Daoy (cell line): ENCODE data around the gene GRAMD1B. TPM values are rescaled to one million over a fixed set of nuclear protein-coding genes. Genes with fewer than 3 reads are reported as not detected.

Experiments
- DNase-seq: peaks from one replicate; pipeline ENCODE4 v3.0.0-alpha.2; 2015; ENCODE audit warnings: low read depth
- total RNA-seq: library from RNA; depleted of rRNA; stranded (reverse); fragments of >200 nt; shearing (Covaris generic); gene quantifications from 2 replicates; pipeline ENCODE4 v1.2.3, GENCODE V29; 2014

The GRAMD1B gene
- total RNA-seq, 1 experiment from 2014 or later = 4.1 TPM

DNA sequence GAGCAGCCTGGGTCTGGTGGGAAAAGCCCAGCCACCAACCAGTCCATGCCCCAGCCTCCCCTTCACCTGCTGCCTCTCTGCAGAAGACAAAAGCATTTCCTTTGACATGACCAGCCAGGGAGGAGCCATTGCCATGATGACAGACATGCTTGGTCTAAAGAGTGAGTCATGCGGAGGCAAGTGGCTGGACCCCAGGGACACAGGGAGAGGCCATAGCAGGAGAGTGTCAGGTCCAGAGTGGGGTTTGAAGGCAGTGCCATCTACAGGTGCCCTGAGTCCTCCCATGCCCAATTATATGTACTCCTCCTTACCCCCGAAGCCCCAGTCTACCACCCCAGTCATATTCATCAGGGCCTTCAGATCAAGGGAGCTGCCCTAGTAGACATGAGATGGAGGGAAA is 157.0 kb downstream of the GRAMD1B start:
- DNase-seq = peak; percentile 40

DNA sequence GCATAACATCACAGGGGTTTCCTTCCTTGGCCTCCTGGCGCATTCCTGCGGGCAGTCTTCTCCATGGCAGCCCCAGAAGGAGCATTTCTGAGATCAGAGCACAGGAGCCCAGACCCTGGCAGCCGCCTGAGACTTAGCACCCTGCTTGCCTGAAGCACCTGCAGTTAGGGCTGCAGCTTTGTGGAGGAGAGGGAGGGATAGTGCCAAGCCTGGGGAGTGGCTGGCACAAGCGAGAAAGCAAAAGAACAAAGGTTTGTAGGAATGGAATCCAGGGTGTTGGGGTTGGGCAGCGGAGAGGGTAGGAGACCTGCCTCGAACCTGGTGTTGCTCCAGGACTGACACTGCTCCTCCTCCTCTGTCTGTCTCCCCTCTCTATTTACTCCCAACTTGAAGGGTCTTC is 157.5 kb downstream of the GRAMD1B start:
- DNase-seq = no peak

DNA sequence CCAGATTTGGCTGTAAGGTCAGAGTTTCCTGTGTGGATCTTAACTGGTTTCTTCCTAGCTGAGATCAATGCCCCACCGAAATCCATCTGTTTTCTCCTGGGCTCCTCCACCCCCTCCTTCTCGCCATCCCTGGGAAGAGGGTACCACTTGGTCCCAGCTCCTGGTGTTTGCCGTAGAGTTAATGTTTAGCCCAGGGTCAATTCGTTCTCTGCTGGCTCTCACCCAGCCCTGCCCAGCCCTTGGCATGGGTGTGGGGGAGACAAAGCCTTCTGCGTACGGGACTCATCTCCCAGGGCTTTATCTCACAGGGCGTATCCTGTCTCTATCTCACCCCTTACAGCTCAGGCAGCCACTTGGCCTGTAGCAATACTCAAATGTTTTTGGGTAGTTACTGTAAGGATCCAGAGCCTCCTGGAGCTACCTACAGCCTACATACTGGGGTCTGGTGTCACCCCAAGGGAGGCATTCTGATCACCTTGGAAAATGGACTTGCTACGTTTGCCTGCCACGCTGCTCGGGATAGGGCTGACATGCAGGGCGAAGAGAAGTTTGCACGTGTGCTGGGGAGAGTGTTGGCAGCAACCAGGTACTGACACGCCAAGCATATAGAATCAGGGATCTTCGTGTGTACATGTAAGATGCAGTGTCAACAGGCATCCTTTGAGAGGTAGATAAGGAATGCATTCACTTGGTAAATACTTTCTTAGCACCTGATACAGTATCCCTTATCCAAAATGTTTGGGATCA is 158.2 kb downstream of the GRAMD1B start:
- DNase-seq = no peak

DNA sequence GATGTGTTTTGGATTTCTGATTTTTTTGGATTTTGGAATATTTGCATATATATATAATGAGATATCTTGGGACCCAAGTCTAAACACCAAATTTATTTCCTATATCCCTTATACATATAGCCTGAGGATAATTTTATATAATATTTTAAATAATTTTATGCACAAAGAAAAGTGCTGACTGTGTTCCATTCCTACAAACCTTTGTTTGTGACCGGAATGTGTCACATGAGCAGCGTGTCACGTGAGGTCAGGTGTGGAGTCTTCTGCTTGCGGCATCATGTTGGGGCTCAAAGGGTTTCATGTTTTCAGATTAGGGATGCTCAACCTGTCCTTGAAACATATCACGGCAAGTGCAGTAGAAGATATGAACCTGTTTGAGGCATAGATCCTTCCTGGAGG is 158.8 kb downstream of the GRAMD1B start:
- DNase-seq = no peak

DNA sequence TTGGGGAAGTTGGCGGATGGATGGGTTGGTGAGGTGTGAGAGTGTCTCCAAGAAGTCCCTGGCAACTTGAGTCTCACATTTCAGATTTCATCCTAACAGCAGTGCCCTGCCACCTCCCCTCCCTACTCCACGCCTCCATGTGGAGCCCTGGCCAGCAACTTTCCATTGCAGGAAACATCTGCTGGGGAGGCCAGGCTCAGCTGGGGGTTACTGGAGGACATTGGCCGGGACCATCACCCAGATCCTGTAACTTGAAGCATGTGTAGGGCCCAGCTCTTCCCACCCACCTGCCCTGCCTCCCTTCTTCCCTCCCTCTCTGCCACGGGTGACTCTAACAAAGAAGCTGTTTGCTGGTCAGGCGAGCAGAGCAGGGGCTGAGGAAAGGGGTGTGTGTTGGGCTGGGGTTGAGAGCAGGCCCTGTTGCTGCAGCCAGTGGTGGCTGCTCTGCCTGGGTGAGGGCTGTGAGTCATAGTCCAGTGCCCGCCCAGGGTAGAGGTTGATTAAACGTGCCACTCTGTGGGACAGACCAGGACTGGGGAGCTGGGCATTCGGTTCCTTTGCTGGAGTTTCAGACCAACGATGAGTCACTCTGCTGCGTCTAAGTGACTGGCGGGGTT is 160.3 kb downstream of the GRAMD1B start:
- DNase-seq = peak; percentile 75

DNA sequence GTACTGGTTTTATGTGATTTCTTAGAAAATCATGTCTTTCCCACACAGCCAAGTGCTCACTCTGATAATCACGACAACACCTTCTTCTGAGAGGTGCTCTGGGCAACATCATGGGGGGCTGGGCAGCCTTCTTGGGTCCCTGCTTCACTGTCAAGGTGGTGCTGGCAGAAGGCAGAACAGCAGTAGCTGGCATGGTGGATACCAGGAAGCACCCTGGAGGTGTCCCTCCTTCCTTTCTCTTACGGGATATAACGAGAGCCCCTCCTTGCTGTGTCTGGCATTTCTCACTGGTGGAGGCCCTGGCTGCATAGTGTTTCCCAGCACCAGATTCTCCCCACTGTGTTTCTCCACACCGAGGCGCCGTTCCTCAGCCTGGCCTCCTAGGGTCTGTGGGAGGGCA is 163.5 kb downstream of the GRAMD1B start:
- DNase-seq = no peak

DNA sequence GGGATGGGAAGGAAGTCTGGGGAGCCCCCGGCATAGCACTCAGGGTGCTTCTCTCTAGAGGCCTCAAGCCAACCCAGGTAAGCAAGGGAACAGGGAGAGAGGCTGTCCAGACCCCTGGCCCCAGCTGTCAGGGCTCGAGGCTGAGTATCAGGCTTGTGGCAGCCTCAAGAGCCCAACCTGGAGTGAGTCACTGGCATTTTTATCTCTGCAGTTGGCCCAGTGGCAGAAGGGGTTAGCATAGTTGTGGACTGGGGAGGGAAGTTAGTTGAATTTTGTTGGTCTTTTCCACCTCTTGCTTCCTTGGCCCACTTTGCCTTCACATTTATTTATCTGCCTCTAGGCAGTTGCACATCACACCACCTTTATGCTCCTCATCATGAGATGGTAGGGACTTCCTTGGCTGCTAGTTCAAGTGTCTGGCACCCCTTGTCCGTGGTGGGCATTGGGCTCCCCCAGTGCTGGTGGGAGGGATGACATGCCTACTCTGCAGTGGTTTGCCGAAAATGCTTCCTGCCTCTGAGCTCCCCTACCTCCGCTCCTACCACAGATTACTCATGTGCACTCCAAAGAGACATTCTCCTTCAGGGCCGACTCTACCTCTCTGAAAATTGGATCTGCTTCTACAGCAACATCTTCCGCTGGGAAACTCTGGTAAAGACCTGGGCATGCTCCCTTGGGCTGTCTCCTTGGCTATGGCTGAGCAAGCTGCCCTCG is 164.3 kb downstream of the GRAMD1B start:
- DNase-seq = peak; percentile 51

DNA sequence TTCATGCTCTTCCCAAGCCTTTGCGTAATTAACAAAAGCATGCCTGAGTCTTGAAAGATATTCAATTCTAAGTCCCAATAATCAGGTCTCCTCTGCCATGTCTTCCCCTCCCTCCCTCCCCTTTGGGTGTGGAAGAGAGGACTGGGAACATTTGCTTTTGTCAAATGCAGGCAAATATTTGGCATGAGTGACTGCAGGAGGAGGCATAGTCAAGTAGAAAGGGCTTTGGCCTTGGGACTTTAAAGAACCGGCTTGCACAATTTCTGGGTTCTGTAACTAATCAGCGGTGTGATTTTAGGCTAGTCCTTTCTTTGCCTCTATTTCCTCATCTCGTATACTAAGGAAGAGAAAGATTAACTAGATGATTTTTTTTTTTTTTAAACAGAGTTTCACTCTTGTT is 164.9 kb downstream of the GRAMD1B start:
- DNase-seq = no peak

DNA sequence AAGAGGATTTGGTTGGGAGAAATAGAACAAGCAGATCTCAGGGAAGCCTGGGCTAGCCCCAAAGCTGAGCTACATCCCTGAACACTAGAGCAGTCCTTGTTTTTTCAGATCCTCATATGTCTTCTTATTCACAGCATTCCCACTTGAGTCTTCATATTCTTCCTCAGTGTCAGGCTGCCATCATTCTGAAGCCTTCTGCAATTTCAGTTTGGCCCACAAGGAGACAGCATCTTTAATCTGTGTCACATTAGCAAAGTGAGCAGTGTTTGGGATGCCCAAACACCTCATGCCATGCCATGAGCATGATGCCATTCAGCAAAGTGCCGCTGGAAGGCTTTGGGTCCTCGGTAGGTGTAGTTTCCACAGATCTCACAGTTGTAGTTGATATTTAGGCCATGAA is 167.8 kb downstream of the GRAMD1B start:
- DNase-seq = no peak

DNA sequence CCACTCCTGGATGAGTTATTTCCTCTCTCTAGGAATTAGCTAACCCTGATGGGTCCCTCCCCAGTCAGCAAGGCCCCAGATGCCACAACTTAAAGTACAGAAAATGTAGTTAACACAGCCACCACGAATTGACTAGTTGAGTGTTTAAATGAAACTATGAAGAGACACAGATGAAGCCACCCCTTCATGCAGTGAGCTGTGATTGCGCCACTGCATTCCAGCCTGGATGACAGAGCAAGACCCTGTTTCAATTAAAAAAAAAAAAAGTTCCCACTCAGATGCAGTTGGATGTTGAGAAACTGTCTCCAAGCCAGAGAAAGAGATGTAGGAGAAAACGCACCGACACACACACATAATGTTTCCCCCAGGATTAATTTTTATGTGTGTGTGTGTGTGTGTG is 171.1 kb downstream of the GRAMD1B start:
- no peak for DNase-seq

DNA sequence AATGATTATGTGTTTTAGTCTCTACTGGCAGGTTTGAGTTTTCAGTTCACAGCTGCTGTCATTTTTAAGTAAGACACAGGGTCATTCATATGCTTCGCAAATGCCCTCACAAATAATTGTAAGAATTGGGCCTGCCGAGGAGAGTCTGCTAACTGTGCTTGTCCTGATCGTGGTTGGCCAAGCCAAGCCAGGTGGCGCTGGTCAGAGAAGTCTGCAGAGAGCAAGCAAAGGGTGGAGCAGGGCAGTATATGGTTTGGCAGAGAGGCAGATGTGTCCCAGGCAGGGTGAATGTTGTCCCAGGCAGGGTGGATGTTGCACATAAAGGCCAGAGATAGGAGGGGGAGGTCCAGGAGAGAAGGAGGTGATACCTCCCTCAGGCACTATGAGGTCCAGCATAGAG is 171.7 kb downstream of the GRAMD1B start:
- no peak for DNase-seq

DNA sequence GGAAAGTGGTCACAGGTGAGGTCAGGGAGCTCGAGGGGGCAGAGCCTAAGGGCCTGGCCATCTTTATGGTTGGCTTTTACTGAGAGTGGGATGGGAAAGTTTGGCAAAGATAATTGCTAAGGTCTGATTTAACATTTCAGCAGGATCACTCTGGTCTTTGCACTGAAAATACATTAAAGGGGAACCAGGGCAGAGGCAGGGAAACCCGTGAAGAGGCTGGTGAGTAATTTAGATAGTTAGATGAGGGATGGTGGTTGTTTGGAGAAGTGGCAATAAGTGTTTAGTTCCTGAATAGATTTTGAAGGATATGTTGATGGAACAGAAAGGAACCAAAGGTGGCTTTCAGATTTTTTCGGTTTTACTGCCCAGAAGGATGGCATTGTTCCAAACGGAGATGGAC is 173.6 kb downstream of the GRAMD1B start:
- DNase-seq = no peak

DNA sequence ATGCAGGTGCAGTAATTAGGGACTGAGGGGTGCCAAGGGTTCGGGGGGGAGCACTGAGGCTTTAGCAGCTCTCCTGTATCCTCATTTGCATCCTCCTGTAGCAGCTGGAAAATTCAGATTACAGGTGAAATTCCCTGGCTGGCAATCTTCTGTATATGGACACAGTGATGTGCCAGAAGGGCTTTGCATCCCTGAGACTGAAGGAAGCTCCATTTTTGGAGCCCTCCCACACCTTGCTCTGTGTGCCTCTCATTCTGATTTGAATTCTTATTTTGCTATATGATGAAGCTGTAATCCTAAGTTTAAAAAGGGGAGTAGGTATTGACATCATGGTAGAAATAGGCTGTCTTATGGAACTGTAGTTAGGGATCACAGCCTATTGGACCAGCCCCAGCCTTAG is 177.7 kb downstream of the GRAMD1B start:
- no peak for DNase-seq

DNA sequence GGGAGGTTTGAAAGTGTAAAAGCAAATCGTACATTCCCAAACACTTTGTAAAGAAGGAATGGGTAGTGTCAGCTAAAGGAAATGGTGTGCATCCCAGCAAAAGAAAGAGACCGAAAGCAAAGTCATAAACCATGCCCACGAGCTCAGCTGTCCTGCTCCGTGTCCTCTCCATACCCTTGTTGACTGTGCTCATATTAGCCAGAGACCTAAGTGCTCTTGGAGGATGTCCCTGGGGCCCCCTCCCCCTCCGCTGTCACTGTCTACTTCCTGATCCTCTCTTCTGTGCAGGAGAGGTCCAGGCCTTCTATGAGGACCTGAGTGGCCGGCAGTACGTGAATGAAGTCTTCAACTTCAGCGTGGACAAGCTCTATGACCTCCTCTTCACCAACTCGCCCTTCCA is 178.3 kb downstream of the GRAMD1B start:
- no peak for DNase-seq

DNA sequence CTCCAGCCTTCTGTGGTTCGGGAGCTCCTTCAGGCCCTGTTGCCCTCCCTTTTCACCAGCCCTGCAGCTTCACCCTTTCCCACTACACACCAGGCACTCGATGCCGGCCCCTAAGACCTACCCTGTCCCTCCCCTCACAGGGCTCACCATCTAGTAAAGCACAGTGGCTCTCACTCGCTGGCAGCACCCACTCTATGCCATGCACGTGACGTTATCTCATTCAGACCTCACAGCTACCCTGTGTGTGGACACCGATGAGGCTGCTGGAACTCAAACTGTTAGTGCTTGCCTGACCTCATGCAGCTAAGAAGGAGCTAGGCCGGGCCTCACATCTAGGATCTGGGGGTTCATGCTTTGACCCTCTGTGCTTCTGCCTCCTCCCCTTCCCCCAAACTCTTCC is 178.9 kb downstream of the GRAMD1B start:
- DNase-seq = no peak

DNA sequence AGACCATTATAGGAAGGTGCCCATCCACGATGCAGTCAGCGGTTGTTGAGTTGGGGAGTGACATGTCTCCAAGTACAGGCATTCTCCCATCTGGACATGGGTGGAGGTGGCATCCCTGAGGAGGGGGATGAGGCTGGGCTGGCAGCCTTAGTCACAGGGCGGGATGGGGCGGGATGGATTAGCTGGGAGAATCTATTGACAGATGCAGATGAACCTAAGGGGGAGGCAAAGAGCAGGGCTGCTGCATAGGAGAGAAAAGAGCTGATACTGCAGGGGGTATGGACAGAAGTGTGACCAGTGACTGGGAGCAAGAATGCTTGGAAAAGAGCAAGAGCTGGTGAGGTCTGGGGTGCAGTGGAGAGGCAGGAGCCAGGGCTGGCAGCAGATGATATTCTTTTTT is 181.6 kb downstream of the GRAMD1B start:
- DNase-seq = no peak

DNA sequence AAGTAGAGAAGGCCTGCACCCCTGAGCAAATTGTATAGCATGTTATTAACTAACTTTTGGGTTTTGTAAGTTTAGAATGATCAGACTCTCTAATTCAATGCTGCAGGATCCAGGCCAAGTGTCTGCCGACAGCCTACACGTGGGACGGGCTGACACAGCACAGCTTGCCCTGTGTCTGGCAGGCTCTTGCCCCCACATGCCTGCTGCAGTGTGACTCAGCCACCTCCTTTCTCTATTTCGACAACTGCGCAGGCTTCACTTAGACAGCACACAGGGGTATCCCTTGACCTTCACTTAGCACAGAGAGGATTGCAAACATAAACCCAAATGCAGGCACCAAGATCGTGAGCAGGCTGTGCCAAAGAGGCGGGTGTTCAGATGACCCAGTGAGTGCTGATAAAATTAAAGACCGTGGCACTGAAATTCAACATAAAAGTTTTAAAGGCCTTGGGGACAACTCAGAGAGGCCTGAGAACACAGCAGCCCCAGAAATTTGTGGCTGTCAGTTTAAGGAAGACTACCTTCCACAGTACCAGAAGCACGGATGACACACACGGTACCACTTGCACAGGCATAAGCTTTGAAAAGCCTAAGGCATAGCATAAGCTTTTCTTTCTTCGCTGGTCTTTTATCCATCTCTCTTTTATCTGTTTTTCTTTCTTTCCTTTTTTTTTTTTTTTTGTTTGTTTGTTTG is 186.6 kb downstream of the GRAMD1B start:
- peak; percentile 71 for DNase-seq

DNA sequence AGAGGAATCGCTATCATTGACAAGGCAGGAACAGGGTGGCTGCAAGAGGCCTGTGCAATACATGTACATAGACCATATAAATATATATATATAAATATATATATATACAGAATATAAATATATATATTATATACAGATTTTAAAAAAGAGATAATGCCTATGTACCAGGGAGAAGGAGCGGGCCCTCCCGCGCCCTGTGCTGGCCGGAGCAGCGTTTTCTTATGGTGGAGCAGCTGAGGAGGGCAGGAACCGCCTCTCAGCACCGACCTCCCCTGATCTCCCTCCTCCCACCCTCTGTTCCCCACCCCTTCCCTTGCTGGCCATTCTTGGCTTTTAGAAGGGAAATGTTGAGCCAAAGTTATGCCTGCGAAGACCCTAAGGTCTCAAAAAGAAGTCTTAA is 192.5 kb downstream of the GRAMD1B start:
- DNase-seq = no peak

DNA sequence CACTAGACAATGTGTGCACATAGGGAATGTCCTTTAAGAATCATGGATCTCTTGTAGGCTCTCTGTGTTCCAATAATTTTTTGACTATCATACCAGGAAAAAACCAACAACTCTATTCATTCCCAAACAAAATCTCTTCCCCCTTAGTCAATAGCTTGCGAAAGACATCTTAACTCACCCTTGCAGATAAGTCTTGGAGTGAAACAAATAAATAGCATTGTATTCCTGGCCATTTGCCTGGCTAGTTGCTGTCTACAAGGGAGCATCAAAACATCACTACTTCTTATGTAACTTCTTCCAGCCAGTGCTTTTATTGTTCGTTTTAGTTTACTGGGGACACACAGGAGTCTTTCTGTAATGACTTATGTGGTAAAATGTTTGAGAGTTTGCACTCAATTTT is 194.9 kb downstream of the GRAMD1B start:
- no peak for DNase-seq

DNA sequence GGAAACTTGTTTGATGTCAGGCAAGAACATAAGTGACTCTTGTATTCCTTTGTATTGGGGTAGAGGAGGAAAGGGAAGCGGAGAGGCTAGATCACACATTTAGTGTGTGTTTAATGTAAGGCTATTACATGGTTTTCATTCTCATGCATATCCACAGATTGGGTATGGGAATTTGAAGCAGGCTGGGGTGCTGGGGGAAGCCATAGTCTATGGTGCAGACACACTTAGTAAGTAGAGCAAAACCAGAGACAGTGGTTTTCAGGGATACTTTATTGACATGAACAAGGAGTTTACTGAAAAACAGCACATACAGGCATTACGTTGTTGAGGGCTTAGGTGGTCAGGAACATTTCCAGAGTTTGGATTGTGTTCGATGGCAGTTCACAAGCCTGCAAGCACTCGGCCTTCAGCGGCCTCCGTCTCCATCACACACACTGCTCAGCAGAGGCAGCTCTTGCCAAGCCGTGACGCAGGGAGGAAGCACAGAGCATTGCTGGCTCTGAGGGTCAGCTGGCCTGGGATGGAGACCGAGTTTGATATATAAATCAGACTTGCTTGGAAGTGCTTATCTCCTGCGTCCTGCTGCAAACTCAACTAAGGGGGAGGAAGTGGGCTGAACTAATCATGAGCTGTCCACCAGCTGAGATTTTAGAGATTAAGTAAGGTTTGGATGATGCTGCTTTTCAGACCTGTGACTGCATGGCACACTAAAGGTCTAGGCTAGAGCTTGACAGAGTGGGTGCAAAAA is 199.0 kb downstream of the GRAMD1B start:
- peak; percentile 44 for DNase-seq

DNA sequence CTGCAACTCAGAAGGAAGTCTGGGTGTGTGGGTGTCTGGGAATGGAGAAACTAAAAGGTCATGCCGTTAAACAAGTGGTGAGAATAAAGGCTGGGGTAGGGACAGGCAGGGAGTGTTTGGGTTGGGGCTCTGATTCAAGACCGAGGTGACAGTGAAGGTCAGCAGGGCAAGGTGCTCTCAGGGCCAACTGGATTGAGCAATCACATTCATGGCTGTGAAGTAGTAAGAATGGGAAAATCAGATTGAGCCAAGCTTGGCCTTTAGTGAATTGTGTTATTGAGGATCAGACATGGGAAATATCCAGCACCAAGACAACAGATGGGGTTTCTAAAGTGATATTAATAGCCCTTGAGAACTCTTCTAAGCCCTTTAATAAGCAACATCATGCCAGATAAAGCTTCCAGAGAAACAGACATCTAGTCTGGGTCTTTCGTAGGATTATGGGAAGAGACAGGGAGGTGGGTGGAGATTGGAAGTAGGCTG is 200.1 kb downstream of the GRAMD1B start:
- DNase-seq = no peak

DNA sequence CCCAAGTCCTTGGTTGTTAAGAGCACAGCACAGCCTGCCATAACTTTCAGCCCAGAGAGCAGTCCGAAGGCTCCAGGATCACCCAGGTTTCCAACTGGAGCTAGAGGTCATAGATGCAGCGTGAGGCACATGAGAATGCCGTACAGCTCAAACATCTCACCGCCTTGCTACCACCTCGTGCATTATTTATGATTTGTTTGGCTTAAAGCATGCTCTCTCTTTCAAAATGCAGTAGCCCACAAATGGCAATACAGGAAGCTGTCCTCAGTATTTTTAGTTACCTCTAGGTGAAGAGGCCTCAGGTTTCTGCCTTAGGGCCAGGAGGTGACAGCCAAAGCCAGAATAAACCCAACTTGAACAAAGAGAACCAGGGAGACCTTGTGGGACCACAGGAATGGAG is 210.0 kb downstream of the GRAMD1B start:
- DNase-seq = no peak
